Heart right ventricle (tissue), 16 donors: ENCODE measurements around the gene FLNC. TPM values are rescaled to one million over a fixed set of nuclear protein-coding genes. Genes with fewer than 3 reads are reported as not detected.

Experiments used
- ATAC-seq, 8 donors: fragments of 200-7000 bp; cut with Tn5 transposase; one replicate each; pipeline ENCODE4 v1.9.1; 2020; ENCODE audit warnings: mild to moderate bottlenecking in 8 of 8, moderate library complexity in 8 of 8, moderate number of reproducible peaks in 1 of 8
- DNase-seq, 2 donors: peaks; one replicate each; pipeline ENCODE4 v3.0.0-alpha.2; 2020
- H3K27ac ChIP-seq, 10 donors: fragments of 200-600 bp; sonication (generic) in 2 of 10; one replicate each; pipeline versions ENCODE4 v1.5.0 to v1.8.0; 2020 to 2022; ENCODE audit warnings: mild to moderate bottlenecking in 3 of 10
- H3K27me3 ChIP-seq, 7 donors: fragments of 200-600 bp; one replicate each; pipeline ENCODE4 v1.8.0; 2021 to 2022; ENCODE audit warnings: mild to moderate bottlenecking in 2 of 7
- H3K36me3 ChIP-seq, 9 donors: fragments of 200-600 bp; sonication (generic) in 1 of 9; one replicate each; pipeline versions ENCODE4 v1.5.0 to v1.8.0; 2020 to 2022; ENCODE audit warnings: mild to moderate bottlenecking in 2 of 9
- H3K4me1 ChIP-seq, 9 donors: fragments of 200-600 bp; sonication (generic) in 1 of 9; one replicate each; pipeline versions ENCODE4 v1.5.0 to v1.8.0; 2020 to 2022; ENCODE audit warnings: mild to moderate bottlenecking in 4 of 9
- H3K4me3 ChIP-seq, 10 donors: fragments of 200-600 bp; sonication (generic) in 2 of 10; one replicate each; pipeline versions ENCODE4 v1.5.0 to v1.8.0; 2020 to 2022; ENCODE audit warnings: mild to moderate bottlenecking in 7 of 10, moderate library complexity in 2 of 10
- H3K9me3 ChIP-seq, 11 donors: fragments of 200-600 bp in 10 of 11; sonication (generic) in 2 of 11; one replicate each; pipeline versions ENCODE4 v1.5.0 to v1.8.0; 2013 to 2022; ENCODE audit warnings: mild to moderate bottlenecking in 2 of 11, control low read depth in 1 of 11, moderate library complexity in 1 of 11
- WGBS, 2 donors: extraction: QIAGEN DNeasy Blood & Tissue Kit; methylation state at CpG; one replicate each; pipeline ENCODE4 v1.1.7; 2013; ENCODE audit warnings: inconsistent platforms in 1 of 2; 5-methylcytosine and 5-hydroxymethylcytosine counted together
- intact Hi-C, 10 donors: fragments of 100-400 bp; cut with DNase I; formaldehyde crosslinking; loops; one replicate each; pipeline versions ENCODE4 v1.11.1 to v1.14.2; 2022
- polyA plus RNA-seq, 2 donors: library from polyadenylated mRNA; stranded (reverse); fragments of 200-250 nt; gene quantifications; one replicate each; pipeline ENCODE4 v1.2.3, GENCODE V29; 2013
- total RNA-seq, 10 donors: library from RNA; stranded (reverse); fragmentation: NEBNext Ultra II Directional in 3 of 10; extraction: Animal tissue kit (Norgen Biotek cat#: 25700) in 3 of 10; gene quantifications; one replicate each; pipeline versions ENCODE4 v1.2.1 to v1.2.4, GENCODE V29; 2021 to 2023
- TF ChIP-seq, protein P1 (sequence below), 9 donors: fragments of 200-600 bp; sonication (generic) in 2 of 9; IDR thresholded peaks; one replicate each; pipeline versions ENCODE4 v1.5.0 to v1.8.0; 2021 to 2022; ENCODE audit warnings: antibody characterized with exemption in 9 of 9, mild to moderate bottlenecking in 5 of 9, moderate library complexity in 1 of 9
- donor health status: Arrhythmogenic right ventricular cardiomyopathy.
- donor health status: ischemic (EF 13 %, LVEDD 7.1; RV severe dilation, severe dysfunction).
- donor health status: healthy with polysubstance abuse.
- donor health status: DM: no; HTN: yes; CAD: no.
- donor health status: DM: no; HTN: no; CAD: no.
- donor health status: ischemic (EF 25% LVEDD 6.9; RV normal size, moderate dysfunction).
- donor health status: ischemic (EF 25% LVEDD 5.7; RV mildly dilated, moderate dysfunction).
- donor health status: healthy.
- donor health status: DM: yes; HTN: yes; CAD: no.
- donor health status: Ischemic cardiomyopathy.
- donor health status: ischemic (EF 35%, LVEDD 5.7; RV mildly dilated, moderate dysfunction).
- donor health status: nonischemic (EF 11% LVEDD 7.7; RV severe dilation, severe dysfunction).
- donor health status: DM: yes; HTN: yes; CAD: no.
- donor health status: PGD.
- donor health status: ischemic (EF 29% LVEDD 5.4; RV normal size, mild dysfunction).
- donor health status: nonischemic (EF 23%, LVEDD 6.1; RV moderate dilation, normal function).

Gene FLNC
- total and polyA plus RNA-seq, 12 donors: 223 to 2,445 (median 1,163) TPM

DNA sequence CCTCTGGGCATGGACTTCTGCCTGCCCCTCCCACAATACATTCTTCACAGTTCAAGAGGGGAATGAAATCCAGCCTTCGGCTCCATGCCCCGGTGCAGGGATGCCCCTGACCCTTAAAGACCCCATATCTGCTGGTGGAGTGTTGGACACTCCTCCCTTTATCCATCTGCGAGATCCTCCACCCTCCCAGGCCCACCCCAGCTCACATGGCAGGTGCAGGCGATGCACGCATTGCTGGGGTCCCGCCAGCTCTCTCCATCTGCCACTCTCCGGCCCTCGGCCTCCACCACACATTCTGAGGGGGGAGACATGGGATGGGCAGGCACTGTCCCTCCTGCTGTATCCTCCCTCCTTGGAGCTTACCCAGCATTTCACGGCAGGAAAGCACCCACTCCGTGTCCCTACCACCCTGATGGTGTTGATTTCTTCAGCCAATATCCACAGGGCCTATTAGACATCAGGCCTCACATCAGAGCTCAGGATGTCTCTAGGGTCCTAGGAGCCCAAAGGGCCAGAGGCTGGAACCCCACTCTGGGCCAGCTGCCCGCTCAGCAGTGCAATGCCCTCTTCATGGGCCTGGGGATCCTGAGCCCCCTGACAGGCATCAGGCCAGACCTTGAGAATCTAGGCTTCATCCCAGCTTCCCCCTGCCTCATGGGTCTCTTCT lies 50.7 kb downstream of the FLNC start:
- ATAC-seq (no peak), DNase-seq (no peak)
- Histone ChIP-seq H3K9me3 (no peaks in the 10 kb centered on the region), H3K36me3 (no peaks in the 10 kb centered on the region), H3K4me1 (peaks cover 0 to 15% (median 0%) of the 10 kb centered on the region in 9 donors), H3K27me3 (no peaks in the 10 kb centered on the region), H3K27ac (no peak overlapping the region), H3K4me3 (no peak overlapping the region)
- WGBS, 2 donors: 72 to 85% methylated on average over 11 of the region's 11 CpGs
- intact Hi-C loops: loop anchor here in 9 of 10 donors (5.0 to 10.0 kb wide), 7 partner anchors 86 to 409 kb away; partner anchors contain the start of genes CCDC136 (in 1 of the 9) and METTL2B (in 1 of the 9)
- TF ChIP-seq, protein P1, sequence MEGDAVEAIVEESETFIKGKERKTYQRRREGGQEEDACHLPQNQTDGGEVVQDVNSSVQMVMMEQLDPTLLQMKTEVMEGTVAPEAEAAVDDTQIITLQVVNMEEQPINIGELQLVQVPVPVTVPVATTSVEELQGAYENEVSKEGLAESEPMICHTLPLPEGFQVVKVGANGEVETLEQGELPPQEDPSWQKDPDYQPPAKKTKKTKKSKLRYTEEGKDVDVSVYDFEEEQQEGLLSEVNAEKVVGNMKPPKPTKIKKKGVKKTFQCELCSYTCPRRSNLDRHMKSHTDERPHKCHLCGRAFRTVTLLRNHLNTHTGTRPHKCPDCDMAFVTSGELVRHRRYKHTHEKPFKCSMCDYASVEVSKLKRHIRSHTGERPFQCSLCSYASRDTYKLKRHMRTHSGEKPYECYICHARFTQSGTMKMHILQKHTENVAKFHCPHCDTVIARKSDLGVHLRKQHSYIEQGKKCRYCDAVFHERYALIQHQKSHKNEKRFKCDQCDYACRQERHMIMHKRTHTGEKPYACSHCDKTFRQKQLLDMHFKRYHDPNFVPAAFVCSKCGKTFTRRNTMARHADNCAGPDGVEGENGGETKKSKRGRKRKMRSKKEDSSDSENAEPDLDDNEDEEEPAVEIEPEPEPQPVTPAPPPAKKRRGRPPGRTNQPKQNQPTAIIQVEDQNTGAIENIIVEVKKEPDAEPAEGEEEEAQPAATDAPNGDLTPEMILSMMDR (IDR thresholded peaks at IDR 0.05): no peak

DNA sequence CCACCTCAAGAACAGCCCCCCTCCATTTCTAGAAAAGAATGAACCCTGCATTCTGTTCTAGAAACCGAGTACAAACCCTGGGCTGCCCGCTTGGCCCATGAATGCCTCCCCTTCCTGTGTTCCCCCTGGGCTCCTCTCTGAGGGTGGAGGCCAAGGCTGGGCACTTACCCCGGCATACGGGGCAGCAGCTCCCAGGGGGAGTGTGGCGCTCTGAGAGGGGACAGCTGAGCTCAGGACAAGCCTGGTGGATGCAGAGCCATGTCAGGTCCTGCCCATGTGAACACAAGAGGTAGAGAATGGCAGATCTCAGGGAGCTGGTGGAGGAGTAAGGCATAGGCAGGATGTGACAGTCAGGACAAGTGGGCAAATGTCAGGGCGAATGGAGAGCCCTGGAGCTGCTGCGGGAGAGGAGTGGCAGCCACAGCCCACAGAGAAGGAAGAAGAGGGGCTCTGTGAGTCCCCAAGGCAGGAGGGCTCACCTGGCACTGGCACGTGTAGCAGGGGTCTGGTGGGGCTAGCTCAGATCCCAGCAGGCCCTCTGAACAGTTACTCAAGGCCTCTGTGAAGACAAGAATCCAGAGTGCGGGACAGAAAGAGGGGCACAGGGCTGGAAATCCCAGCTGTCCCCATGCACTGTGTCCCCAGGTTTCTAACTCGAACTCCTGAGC lies 51.4 kb downstream of the FLNC start:
- no peak for DNase-seq
- H3K27ac ChIP-seq: no peak overlapping the region
- TF ChIP-seq, protein P1 (IDR thresholded peaks at IDR 0.05): no peak
- no peaks in the 10 kb centered on the region for H3K36me3 ChIP-seq
- H3K4me3 ChIP-seq: no peak overlapping the region
- intact Hi-C loops: loop anchor here in 9 of 10 donors (5.0 to 10.0 kb wide), 7 partner anchors 87 to 409 kb away; partner anchors contain the start of genes CCDC136 (in 1 of the 9) and METTL2B (in 1 of the 9)
- 84% methylated on average over 10 of the region's 10 CpGs for WGBS, 2 donors
- ATAC-seq: no peak
- peaks cover 0 to 15% (median 0%) of the 10 kb centered on the region in 9 donors for H3K4me1 ChIP-seq
- peaks cover 0 to 2% (median 0%) of the 10 kb centered on the region in 7 donors for H3K27me3 ChIP-seq
- no peaks in the 10 kb centered on the region for H3K9me3 ChIP-seq

- Histone ChIP-seq H3K36me3 (no peaks in the 10 kb centered on the region), H3K4me3 (no peak overlapping the region), H3K4me1 (peaks cover 0 to 15% (median 0%) of the 10 kb centered on the region in 9 donors), H3K27me3 (peaks cover 0 to 3% (median 0%) of the 10 kb centered on the region in 7 donors), H3K27ac (no peak overlapping the region), H3K9me3 (no peaks in the 10 kb centered on the region)
- no peak for DNase-seq
- intact Hi-C loops: loop anchor here in 9 of 10 donors (5.0 to 10.0 kb wide), 7 partner anchors 87 to 410 kb away; partner anchors contain the start of genes CCDC136 (in 1 of the 9) and METTL2B (in 1 of the 9)
- WGBS, 2 donors: 89 to 92% methylated on average over 8 of the region's 8 CpGs
- no peak for ATAC-seq
- TF ChIP-seq, protein P1 (IDR thresholded peaks at IDR 0.05): no peak
These were observed 51.9 kb downstream of the FLNC start for GRCh38 chr7:128882134-128882533.
